ENCODE results near the gene MRPL36.

DNA sequence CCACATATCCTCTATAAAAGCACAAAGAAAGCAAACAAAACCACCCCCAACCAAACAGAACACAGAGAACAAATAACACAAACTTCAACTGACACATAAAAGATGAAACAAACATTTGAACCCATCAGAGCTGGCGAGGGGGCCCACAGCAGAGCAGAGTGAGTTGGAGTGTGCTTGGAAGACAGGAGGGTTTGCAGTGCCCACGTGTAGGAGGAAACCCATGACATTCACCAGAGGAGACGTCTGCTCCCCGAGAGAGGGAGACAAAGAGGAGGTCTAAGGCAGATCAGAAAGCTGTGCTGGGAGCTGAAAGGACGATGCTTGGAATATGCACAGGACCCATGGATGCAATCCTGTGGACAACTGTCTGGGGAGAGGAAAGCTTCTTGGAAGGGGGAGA lies 27.0 kb downstream of the MRPL36 start:
- TF ChIP-seq RAD21 (IDR thresholded peaks at IDR 0.05) (peak in 1 of 2 donors; percentile 12), EGR1 (IDR thresholded peaks at IDR 0.05; ENCODE audit: low read depth in 2 of 2) (no peak), ATF3 (IDR thresholded peaks at IDR 0.05) (no peak), HNF4G (IDR thresholded peaks at IDR 0.05) (no peak), TAF1 (conservative IDR thresholded peaks at IDR 0.05) (no peak), JUND (IDR thresholded peaks at IDR 0.05) (no peak)
- TF ChIP-seq, protein P1, sequence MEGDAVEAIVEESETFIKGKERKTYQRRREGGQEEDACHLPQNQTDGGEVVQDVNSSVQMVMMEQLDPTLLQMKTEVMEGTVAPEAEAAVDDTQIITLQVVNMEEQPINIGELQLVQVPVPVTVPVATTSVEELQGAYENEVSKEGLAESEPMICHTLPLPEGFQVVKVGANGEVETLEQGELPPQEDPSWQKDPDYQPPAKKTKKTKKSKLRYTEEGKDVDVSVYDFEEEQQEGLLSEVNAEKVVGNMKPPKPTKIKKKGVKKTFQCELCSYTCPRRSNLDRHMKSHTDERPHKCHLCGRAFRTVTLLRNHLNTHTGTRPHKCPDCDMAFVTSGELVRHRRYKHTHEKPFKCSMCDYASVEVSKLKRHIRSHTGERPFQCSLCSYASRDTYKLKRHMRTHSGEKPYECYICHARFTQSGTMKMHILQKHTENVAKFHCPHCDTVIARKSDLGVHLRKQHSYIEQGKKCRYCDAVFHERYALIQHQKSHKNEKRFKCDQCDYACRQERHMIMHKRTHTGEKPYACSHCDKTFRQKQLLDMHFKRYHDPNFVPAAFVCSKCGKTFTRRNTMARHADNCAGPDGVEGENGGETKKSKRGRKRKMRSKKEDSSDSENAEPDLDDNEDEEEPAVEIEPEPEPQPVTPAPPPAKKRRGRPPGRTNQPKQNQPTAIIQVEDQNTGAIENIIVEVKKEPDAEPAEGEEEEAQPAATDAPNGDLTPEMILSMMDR (IDR thresholded peaks at IDR 0.05; ENCODE audit: low read depth, low read length, missing input control) = no peak
